Stomach (tissue), 9 donors: ENCODE measurements around the gene RBBP9. TPM values are rescaled to one million over a fixed set of nuclear protein-coding genes. Genes with fewer than 3 reads are reported as not detected.

ENCODE experiments used
- DNase-seq, 2 donors: peaks; one replicate each; pipeline versions ENCODE4 v3.0.0 to v3.0.0-alpha.2; 2013 to 2019
- H3K27ac ChIP-seq, 5 donors: fragments of 200-600 bp in 4 of 5; sonication (generic) in 4 of 5; one replicate each; pipeline ENCODE4 v1.5.1; 2013 to 2019; ENCODE audit warnings: mild to moderate bottlenecking in 1 of 5, moderate library complexity in 1 of 5
- H3K27me3 ChIP-seq, 3 donors: fragments of 200-600 bp; sonication (generic); one replicate each; pipeline ENCODE4 v1.5.1; 2017 to 2019; ENCODE audit warnings: mixed run types in 1 of 3
- H3K36me3 ChIP-seq, 4 donors: fragments of 200-600 bp; sonication (generic); 1 replicate in 3 of 4; 2 replicates in 1 of 4; pipeline ENCODE4 v1.5.1; 2016 to 2019
- H3K4me1 ChIP-seq, 4 donors: fragments of 200-600 bp; sonication (generic); one replicate each; pipeline ENCODE4 v1.5.1; 2016 to 2019
- H3K4me3 ChIP-seq, 4 donors: fragments of 200-600 bp; sonication (generic) in 3 of 4; one replicate each; pipeline ENCODE4 v1.5.1; 2016 to 2019; ENCODE audit warnings: mild to moderate bottlenecking in 1 of 4
- H3K9me3 ChIP-seq, 4 donors: fragments of 200-600 bp; sonication (generic); one replicate each; pipeline ENCODE4 v1.5.1; 2016 to 2019
- EP300 ChIP-seq: sonication (generic); formaldehyde crosslinking; IDR thresholded peaks from one replicate; pipeline ENCODE4 v1.6.1; 2017; ENCODE audit warnings: antibody characterized with exemption
- POLR2A ChIP-seq, 4 donors: fragments of 450-650 bp; IDR thresholded peaks; one replicate each; pipeline ENCODE4 v1.6.1; 2016; ENCODE audit warnings: antibody characterized with exemption in 4 of 4, control low read depth in 2 of 4, mild to moderate bottlenecking in 1 of 4, moderate library complexity in 1 of 4
- POLR2AphosphoS5 ChIP-seq, 3 donors: sonication (generic); formaldehyde crosslinking; IDR thresholded peaks; one replicate each; pipeline ENCODE4 v1.6.1; 2016; ENCODE audit warnings: antibody characterized with exemption in 3 of 3
- WGBS, 5 donors: extraction: QIAGEN DNeasy Blood & Tissue Kit in 3 of 5; methylation state at CpG; one replicate each; pipeline versions ENCODE4 v1.1.5 to v1.1.7; 2013 to 2018; 5-methylcytosine and 5-hydroxymethylcytosine counted together
- intact Hi-C: fragments of 100-400 bp; cut with DNase I; formaldehyde crosslinking; loops from one replicate; pipeline ENCODE4 v1.15.1; 2023; ENCODE audit warnings: low total_unique reads
- polyA plus RNA-seq, 3 donors: library from polyadenylated mRNA; stranded (reverse); fragments of 200-250 nt; gene quantifications; one replicate each; pipeline ENCODE4 v1.2.3, GENCODE V29; 2013
- small RNA-seq, 4 donors: library from RNA; depleted of rRNA; stranded (forward); fragments of <200 nt; gene quantifications; one replicate each; pipeline ENCODE3, GENCODE V24; 2016
- total RNA-seq, 5 donors: library from RNA; depleted of rRNA; stranded (reverse); fragments of >200 nt; gene quantifications; one replicate each; pipeline versions ENCODE4 v1.1.0 to v1.2.3, GENCODE V29; 2014 to 2016
- TF ChIP-seq, protein P1 (sequence below), 7 experiments: fragments of 450-650 bp in 4 of 7; fragments of 200-600 bp in 3 of 7; sonication (generic) in 3 of 7; IDR thresholded peaks; one replicate each; pipeline ENCODE4 v1.5.1; 2016 to 2019; ENCODE audit warnings: antibody characterized with exemption in 7 of 7, control low read depth in 2 of 7, mild to moderate bottlenecking in 1 of 7
- donor health status: healthy with polysubstance abuse.
- donor health status: Bipolar disorder and iron deficiency.
- donor health status: healthy.

Gene RBBP9
- total and polyA plus RNA-seq, 8 donors = 0.58 to 20.7 (median 5.0) TPM

DNA sequence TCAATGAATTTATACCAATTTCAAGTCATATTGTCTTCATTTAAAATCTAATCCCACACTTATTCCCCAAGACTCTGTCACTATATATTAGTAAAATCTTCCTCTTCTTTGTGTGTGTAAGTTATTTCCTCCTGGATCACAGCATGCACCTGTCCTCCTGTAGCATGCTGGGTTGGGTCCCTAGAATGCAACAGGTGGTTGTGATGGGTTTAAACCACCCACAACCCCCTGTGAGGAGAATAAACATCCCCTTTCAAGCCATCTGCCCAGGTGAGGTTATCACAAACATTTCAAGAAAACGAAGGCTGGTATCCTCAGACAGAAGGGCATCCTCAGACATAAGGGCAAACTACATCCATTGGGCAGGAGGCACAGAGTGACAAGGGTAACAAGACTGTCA, 56.6 kb downstream of the RBBP9 start:
- intact Hi-C loops = no loop called here
- WGBS, 5 donors = 27 to 89% (median 54%) methylated on average over 1 of the region's 1 CpG
- Histone ChIP-seq H3K4me3 (no peak overlapping the region), H3K36me3 (peaks cover 0 to 4% (median 0%) of the 10 kb centered on the region in 4 donors), H3K27me3 (no peaks in the 10 kb centered on the region), H3K4me1 (peaks cover 0 to 5% (median 0%) of the 10 kb centered on the region in 4 donors), H3K27ac (no peak overlapping the region), H3K9me3 (no peaks in the 10 kb centered on the region)
- TF ChIP-seq POLR2AphosphoS5 (IDR thresholded peaks at IDR 0.05) (no peak), POLR2A (IDR thresholded peaks at IDR 0.05) (no peak), EP300 (no peak)
- TF ChIP-seq, protein P1, sequence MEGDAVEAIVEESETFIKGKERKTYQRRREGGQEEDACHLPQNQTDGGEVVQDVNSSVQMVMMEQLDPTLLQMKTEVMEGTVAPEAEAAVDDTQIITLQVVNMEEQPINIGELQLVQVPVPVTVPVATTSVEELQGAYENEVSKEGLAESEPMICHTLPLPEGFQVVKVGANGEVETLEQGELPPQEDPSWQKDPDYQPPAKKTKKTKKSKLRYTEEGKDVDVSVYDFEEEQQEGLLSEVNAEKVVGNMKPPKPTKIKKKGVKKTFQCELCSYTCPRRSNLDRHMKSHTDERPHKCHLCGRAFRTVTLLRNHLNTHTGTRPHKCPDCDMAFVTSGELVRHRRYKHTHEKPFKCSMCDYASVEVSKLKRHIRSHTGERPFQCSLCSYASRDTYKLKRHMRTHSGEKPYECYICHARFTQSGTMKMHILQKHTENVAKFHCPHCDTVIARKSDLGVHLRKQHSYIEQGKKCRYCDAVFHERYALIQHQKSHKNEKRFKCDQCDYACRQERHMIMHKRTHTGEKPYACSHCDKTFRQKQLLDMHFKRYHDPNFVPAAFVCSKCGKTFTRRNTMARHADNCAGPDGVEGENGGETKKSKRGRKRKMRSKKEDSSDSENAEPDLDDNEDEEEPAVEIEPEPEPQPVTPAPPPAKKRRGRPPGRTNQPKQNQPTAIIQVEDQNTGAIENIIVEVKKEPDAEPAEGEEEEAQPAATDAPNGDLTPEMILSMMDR (IDR thresholded peaks at IDR 0.05) = no peak
- DNase-seq = no peak

DNA sequence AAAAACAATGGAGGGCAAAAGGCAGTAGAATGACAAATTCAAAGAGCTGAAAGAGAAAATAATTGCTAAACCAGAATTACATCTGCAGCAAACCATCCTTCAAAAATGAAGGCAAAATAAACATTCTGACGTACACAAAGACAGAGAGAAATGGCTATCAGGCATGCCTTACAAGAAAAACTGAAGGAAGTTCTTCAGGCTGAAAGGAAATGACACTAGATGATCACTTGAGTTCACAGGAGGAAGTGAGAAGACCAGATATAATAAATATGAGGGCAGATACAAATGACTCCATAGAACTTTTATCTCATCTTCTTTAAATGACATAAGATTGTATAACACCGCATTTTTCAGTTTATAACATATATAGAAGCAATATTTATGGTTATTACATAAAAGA, 60.2 kb downstream of the RBBP9 start:
- Histone ChIP-seq H3K4me3 (no peak overlapping the region), H3K4me1 (no peaks in the 10 kb centered on the region), H3K27ac (no peak overlapping the region), H3K36me3 (peaks cover 0 to 4% (median 0%) of the 10 kb centered on the region in 4 donors), H3K27me3 (no peaks in the 10 kb centered on the region), H3K9me3 (no peaks in the 10 kb centered on the region)
- no peak for DNase-seq
- WGBS, 5 donors = 54 to 74% (median 73%) methylated on average over 2 of the region's 2 CpGs
- intact Hi-C loops = no loop called here
- TF ChIP-seq POLR2A (IDR thresholded peaks at IDR 0.05) = no peak
- no peak for TF ChIP-seq POLR2AphosphoS5 (IDR thresholded peaks at IDR 0.05)
- TF ChIP-seq EP300 = no peak
- TF ChIP-seq, protein P1 (IDR thresholded peaks at IDR 0.05) = no peak

Small RNA genes within 50 kb of the gene (small RNA-seq; reads per million reads assigned to genes)
- gene MIR3192 = 0 reads per million in 4 donors

Other genes with a start within 250 kb of the RBBP9 start
- 10 to 100 TPM in 3 of 5 donors, 1 to 10 TPM in 2; 3.5 to 48.2 (median 19.1) TPM for gene ZNF133, start 208.7 kb downstream of the RBBP9 start, total RNA-seq
- gene ZNF133, start 208.7 kb downstream of the RBBP9 start, polyA plus RNA-seq = 10 to 100 TPM in 1 of 3 donors, 1 to 10 TPM in 2; 7.9 to 18.2 (median 9.6) TPM
- gene DZANK1, start 30.2 kb downstream of the RBBP9 start, total RNA-seq = 10 to 100 TPM in 1 of 5 donors, 1 to 10 TPM in 3, not detected in 1; 1.4 to 24.6 (median 3.3) TPM
- 1 to 10 TPM in 1 of 3 donors, under 1 TPM in 2; 0.61 to 2.6 (median 0.93) TPM for gene DZANK1, start 30.2 kb downstream of the RBBP9 start, polyA plus RNA-seq
- 10 to 100 TPM in 2 of 5 donors, 1 to 10 TPM in 2, not detected in 1; 5.4 to 24.3 (median 13.0) TPM for gene POLR3F, start 29.8 kb downstream of the RBBP9 start, total RNA-seq
- gene POLR3F, start 29.8 kb downstream of the RBBP9 start, polyA plus RNA-seq = 10 to 100 TPM in 1 of 3 donors, 1 to 10 TPM in 2; 6.9 to 12.8 (median 7.3) TPM
- gene SEC23B, start 10.7 kb upstream of the RBBP9 start, total RNA-seq = 10 to 100 TPM in 4 of 5 donors, 1 to 10 TPM in 1; 5.3 to 74.9 (median 26.8) TPM
- 10 to 100 TPM in 2 of 3 donors, 1 to 10 TPM in 1; 9.5 to 29.0 (median 26.1) TPM for gene SEC23B, start 10.7 kb upstream of the RBBP9 start, polyA plus RNA-seq
- gene SMIM26, start 70.2 kb upstream of the RBBP9 start, total RNA-seq = 100 to 1,000 TPM in 4 of 5 donors, 10 to 100 TPM in 1; 29.2 to 139 (median 114) TPM
- gene SMIM26, start 70.2 kb upstream of the RBBP9 start, polyA plus RNA-seq = 100 to 1,000 TPM; 176 to 187 (median 178) TPM
- gene DTD1, start 90.8 kb upstream of the RBBP9 start, total RNA-seq = 10 to 100 TPM in 3 of 5 donors, 1 to 10 TPM in 1, not detected in 1; 4.5 to 23.3 (median 13.8) TPM
- 10 to 100 TPM; 15.7 to 30.4 (median 23.0) TPM for gene DTD1, start 90.8 kb upstream of the RBBP9 start, polyA plus RNA-seq